SIG-M5 treated with dmso at 0.1 percent for 504 hours (cell line): ENCODE measurements around the gene TKT.
"Not testable (repeated sequence)": the region's sequence is repeated elsewhere in the genome, so short reads cannot be mapped to it uniquely, and the experiment has no call there.

Source experiments
- DNase-seq: peaks from one replicate; lab custom pipeline; 2025; ENCODE audit not compliant: unreplicated experiment; lab: John Stamatoyannopoulos, UW

Gene TKT

GRCh38 chr3:53255775-53256703 lies at the start of gene TKT:
TKT (minus strand) TSS chr3:53256022; CDS start chr3:53255942, 80 bp downstream.
- DNase-seq, result peak; percentile 84

- DNase-seq, result no peak
Observed at GRCh38 chr3:53303957-53304356, 48.1 kb upstream of the TKT start.

DNA sequence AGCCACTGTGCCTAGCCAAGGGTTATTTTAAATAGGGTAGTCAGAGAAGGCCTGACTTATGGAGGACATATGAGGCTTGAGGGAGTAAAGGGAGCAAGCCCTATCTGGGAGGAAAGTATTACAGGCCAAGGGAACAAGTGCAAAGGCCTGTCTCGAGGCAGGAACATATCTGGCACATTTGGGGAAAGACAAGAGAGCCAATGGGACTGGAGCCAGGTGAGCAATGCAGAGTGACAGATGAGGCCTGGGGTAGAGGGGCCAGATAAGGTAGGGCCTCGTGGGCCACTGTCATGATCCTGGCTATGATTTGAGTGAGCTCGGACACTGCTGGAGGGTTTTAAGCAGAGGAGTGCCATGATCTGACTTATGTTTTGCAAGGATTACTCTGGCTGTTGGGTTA lies 47.7 kb upstream of the TKT start:
- DNase-seq, result no peak

GRCh38 chr3:53300826-53301225 lies 45.0 kb upstream of the TKT start:
- DNase-seq, result no peak

- DNase-seq, result peak; percentile 79
Observed at GRCh38 chr3:53299611-53300023, 43.8 kb upstream of the TKT start.

- DNase-seq, result no peak
Observed at GRCh38 chr3:53295410-53295809, 39.6 kb upstream of the TKT start.

GRCh38 chr3:53293867-53294266 lies 38.0 kb upstream of the TKT start:
- DNase-seq, result no peak

GRCh38 chr3:53288214-53288613 lies 32.4 kb upstream of the TKT start:
- no peak for DNase-seq

DNA sequence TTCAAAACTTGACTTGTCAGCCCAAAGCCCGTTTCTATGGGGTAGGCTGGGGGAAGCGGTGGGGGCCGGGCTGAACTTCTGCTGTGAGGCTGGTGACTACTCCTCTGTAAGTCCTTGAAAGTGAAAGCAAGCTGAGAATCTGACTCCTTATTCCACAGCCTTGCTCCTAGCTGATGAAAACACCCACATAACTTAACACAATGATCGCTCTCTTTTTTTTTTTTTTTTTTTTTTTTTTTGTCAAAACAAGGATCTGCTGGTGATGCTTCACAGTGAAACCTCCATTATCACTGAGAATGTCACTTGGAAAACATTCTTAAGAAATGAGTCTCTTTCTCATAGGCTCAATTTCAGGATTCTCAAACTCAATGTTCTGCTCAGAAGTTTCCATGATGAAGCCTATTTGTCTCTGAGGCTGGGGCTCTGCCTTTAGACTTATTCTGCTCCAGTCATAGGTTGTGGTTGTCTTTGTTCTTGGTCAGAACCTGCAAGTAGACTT lies 31.4 kb upstream of the TKT start:
- DNase-seq, result no peak

DNA sequence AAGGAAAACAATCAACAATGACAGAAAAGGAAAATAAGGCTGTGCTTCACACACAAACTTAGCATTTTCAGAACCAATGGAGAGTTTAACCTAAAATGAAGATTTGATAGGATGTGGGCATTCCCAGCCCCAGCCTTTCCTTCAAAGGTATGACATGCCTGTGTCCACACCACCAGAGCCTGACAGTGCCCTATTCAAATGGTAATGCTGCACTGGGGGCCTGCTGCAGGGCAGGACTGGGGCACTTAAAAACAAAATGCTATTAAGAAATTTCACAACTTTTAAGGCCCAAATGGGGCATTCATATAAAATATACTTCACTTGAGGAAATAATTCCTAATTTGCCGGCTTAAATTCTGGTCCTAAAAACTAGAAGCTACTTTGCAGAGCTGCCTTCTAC lies 30.9 kb upstream of the TKT start:
- no peak for DNase-seq

- no peak for DNase-seq
Observed at GRCh38 chr3:53282581-53282980, 26.8 kb upstream of the TKT start.

- no peak for DNase-seq
Observed at GRCh38 chr3:53278667-53279066, 22.8 kb upstream of the TKT start.

DNA sequence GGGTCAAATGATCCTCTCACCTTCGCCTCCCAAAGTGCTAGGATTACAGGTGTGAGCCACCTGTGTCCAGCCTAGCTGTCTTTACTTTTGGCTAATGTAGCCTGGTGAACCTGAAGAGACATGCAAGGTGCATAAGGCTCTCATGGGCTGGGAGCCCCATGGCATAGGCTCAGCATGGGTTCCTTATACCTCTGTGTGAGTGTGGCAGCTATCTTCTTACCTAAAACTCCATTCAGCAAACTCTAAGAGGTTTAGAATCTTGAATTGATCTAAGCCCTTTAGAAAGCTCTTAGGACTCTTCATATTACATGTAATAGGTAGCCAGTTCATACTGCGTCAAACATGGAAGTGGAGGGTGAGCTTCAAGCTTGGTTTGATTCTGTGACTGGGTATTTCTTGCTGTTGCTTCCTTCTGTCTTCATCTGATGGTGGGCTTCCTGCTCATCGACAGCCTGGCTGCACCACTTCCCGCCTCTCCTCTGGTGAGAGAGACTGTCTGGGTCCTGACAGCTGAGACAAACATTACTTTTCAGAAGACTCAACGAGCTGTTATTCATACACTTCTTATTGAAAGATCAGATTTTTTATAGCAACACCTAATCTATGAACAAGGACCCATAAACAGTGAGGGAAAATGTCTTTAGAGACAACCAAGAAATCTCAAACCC lies 19.2 kb upstream of the TKT start:
- DNase-seq, result no peak

DNA sequence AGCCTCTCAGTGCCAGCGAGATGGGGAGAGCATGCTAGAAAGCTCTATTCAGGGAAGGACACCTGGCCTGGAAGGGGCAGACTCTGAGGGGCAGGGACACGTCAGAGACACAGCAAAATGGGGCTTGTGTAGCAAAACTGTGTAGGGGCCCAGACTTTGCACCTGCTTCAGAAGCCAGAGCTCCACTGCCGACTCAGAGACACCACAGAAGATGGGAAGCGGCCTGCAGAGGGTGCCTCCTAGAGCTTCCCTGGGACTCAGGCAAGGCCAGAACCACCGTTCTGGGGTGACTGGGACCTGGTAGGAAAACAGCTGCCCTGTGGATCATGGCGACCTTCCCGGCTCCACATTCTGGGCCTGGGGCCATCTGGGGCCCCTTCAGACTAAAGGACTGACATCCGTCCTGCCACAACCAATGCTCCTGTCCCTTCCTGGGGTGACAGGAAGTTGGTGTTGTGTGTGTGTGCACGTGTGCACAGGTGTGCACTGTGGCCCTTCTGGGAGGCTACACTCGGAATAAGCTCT lies 17.4 kb upstream of the TKT start:
- DNase-seq, result no peak

GRCh38 chr3:53269888-53270880 lies 14.4 kb upstream of the TKT start:
- peak; percentile 98 for DNase-seq

DNA sequence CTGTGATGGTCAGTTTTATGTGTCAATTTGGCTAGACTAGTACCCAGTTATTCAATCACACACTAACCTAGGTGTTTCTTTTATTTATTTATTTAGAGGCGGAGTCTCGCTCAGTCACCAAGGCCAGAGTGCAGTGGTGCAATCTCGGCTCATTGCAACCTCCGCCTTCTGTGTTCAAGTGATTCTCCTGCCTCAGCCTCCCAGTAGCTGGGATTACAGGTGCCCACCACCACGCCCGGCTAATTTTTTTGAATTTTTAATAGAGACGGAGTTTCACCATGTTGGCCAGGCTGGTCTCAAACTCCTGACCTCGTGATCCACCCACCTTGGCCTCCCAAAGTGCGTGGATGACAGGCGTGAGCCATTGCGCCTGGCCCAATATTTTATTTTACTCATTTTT lies 13.4 kb upstream of the TKT start:
- not testable (repeated sequence) for DNase-seq

DNA sequence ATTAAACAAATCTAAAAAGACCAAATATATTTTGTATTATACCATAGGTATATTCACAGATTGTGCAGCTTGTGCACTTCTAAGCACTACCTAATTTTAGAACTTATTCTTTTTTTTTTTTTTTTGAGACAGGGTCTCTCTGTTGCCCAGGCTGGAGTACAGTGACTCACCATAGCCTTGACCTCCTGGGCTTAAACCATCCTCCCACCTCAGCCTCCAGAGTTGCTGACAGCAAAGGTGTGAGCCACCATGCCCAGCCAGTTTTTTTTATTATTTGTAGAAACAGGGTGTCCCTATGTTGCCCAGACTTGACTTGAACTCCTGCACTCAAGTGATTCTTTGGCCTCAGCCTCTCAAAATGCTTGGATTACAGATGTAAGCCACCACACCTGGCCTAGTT lies 11.9 kb upstream of the TKT start:
- DNase-seq, result no peak

DNA sequence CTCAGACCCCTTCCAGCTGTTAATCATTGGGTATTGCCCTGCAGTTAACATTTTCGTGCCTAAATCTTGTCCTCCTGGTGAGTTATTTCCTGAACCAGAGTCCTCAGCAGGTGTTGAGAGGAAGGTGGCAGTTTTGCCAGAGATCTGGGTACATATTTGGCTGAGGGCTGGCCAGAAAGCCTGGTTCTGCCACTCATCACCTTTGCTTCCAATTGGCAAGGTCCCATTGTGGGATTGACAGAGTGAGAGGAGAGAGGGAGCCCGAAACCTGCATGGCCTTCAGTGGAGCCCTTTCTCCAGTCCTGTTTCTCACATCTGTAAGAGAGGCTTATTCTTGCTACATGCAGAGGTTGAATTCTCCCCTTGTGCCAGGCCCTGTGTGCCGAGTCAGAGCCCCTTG lies 8.9 kb upstream of the TKT start:
- DNase-seq, result no peak

DNA sequence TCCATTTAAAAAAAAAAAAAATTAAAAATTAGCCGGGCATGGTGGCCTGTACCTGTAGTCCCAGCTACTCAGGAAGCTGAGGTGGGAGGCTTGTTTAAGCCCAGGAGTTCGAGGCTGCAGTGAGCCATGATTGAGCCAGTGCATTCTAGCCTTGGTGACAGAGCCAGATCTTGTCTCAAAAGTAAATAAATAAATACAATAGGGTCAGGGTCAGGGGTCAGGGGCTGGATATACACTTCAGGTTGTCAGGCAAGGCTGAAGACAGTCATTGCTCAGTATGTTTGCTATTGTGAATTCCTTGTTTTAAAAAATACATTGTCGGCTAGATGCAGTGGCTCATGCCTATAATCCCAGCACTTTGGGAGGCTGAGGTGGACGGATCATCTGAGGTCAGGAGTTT lies 8.1 kb upstream of the TKT start:
- DNase-seq, result no peak

GRCh38 chr3:53261712-53262111 lies 5.9 kb upstream of the TKT start:
- DNase-seq, result no peak

GRCh38 chr3:53260286-53260785 lies 4.5 kb upstream of the TKT start:
- DNase-seq, result no peak
